GM18909 (cell line): ENCODE measurements around the gene CASKIN2.
A peak's percentile ranks its signal among the peaks of the same experiment; 100 is the strongest.
"Not testable (repeated sequence)": the region's sequence is repeated elsewhere in the genome, so short reads cannot be mapped to it uniquely, and the experiment has no call there.

ENCODE experiments used
- ATAC-seq: cut with Tn5 transposase; IDR thresholded peaks from one replicate; pipeline ENCODE4 v1.9.1; 2021; ENCODE audit warnings: mild to moderate bottlenecking; ENCODE audit not compliant: unreplicated experiment, poor library complexity

The CASKIN2 gene

GRCh38 chr17:75476752-75477489 is 38.4 kb downstream of the CASKIN2 start:
- ATAC-seq = no peak

- ATAC-seq = no peak
Observed at GRCh38 chr17:75476271-75476671, 39.1 kb downstream of the CASKIN2 start.

GRCh38 chr17:75475851-75476250 is 39.5 kb downstream of the CASKIN2 start:
- ATAC-seq = no peak

GRCh38 chr17:75475144-75475835 is 40.0 kb downstream of the CASKIN2 start:
- no peak for ATAC-seq

- no peak for ATAC-seq
Observed at GRCh38 chr17:75474736-75475135, 40.6 kb downstream of the CASKIN2 start.

- ATAC-seq = no peak
Observed at GRCh38 chr17:75473246-75473645, 42.1 kb downstream of the CASKIN2 start.

- no peak for ATAC-seq
Observed at GRCh38 chr17:75472119-75472518, 43.2 kb downstream of the CASKIN2 start.

GRCh38 chr17:75471207-75471606 is 44.1 kb downstream of the CASKIN2 start:
- ATAC-seq = no peak

- no peak for ATAC-seq
Observed at GRCh38 chr17:75468779-75469373, 46.5 kb downstream of the CASKIN2 start.

- no peak for ATAC-seq
Observed at GRCh38 chr17:75468291-75468754, 47.0 kb downstream of the CASKIN2 start.

- ATAC-seq = no peak
Observed at GRCh38 chr17:75465039-75465438, 50.3 kb downstream of the CASKIN2 start.

- ATAC-seq = no peak
Observed at GRCh38 chr17:75463603-75464002, 51.7 kb downstream of the CASKIN2 start.

GRCh38 chr17:75460295-75460694 is 55.0 kb downstream of the CASKIN2 start:
- ATAC-seq = no peak

GRCh38 chr17:75459590-75460267 is 55.6 kb downstream of the CASKIN2 start:
- no peak for ATAC-seq

GRCh38 chr17:75459246-75459589 is 56.1 kb downstream of the CASKIN2 start:
- ATAC-seq = no peak

- no peak for ATAC-seq
Observed at GRCh38 chr17:75457047-75457654, 58.2 kb downstream of the CASKIN2 start.

- ATAC-seq = peak; percentile 90
Observed at GRCh38 chr17:75456417-75457046, 58.8 kb downstream of the CASKIN2 start, which contains the start of gene TMEM94. Gene TMEM94 (plus strand): TSS chr17:75456635. CDS start chr17:75471906, 15,271 bp downstream.

GRCh38 chr17:75456039-75456416 is 59.3 kb downstream of the CASKIN2 start:
- peak; percentile 7 for ATAC-seq

- ATAC-seq = not testable (repeated sequence)
Observed at GRCh38 chr17:75454672-75455071, 60.7 kb downstream of the CASKIN2 start.

- no peak for ATAC-seq
Observed at GRCh38 chr17:75454193-75454592, 61.1 kb downstream of the CASKIN2 start.
